ENCODE results near the gene C3orf18. TPM values are rescaled to one million over a fixed set of nuclear protein-coding genes. Genes with fewer than 3 reads are reported as not detected.
A peak's percentile ranks its signal among the peaks of the same experiment; 100 is the strongest.

C3orf18 gene
- total RNA-seq: 1 to 10 TPM; 2.1 to 2.8 TPM
- long read RNA-seq, partial matches to known transcripts: 0 of 2 reads
- long read RNA-seq, other reads (novel, unspliced or antisense): 0 of 2 reads

- ATAC-seq (peak; percentile 62), DNase-seq (peak; percentile 93 to 94)
- intact Hi-C loops (cut with DNase I, micrococcal nuclease): no loop called here
Observed at GRCh38 chr3:50567386-50568167, at the start of gene C3orf18. C3orf18 (minus strand) TSS chr3:50567747; CDS start chr3:50565699, 2,048 bp downstream.

DNA sequence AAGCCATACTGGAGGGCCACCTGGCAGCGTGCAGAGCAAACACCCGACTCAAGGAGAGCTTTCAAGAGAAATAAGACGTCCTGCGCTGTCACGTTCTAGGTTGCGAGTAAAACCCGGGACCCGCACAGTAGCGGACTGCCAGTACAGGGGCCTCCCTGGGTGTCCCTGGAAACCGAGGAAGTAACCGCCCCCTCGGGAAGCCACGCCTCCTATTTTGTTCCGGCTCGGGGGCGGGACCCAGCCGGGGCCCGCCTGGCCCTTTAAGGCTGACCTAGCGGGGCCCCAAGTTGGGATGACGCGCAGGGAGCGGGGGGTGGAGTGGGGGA is 49.2 kb upstream of the C3orf18 start:
- intact Hi-C loops (cut with DNase I, micrococcal nuclease): loop anchor here in 1 of 2 donors (5.0 kb wide), 1 partner anchor 771 kb away; the partner anchor contains the start of gene MANF
- ATAC-seq (peak; percentile 75), DNase-seq (peak; percentile 94 to 97)

- ATAC-seq: peak; percentile 49
- peak; percentile 87 to 90 for DNase-seq
- intact Hi-C loops (cut with DNase I, micrococcal nuclease): loop anchor here in 1 of 2 donors (5.0 kb wide), 1 partner anchor 771 kb away; the partner anchor contains the start of gene MANF
Observed at GRCh38 chr3:50616003-50616769, 48.6 kb upstream of the C3orf18 start.

GRCh38 chr3:50615190-50615589 is 47.6 kb upstream of the C3orf18 start:
- intact Hi-C loops (cut with DNase I, micrococcal nuclease): loop anchor here in 1 of 2 donors (2.0 to 5.0 kb wide), 2 partner anchors 42 to 772 kb away; partner anchors contain the start of gene MANF
- no peak for ATAC-seq
- DNase-seq: no peak

GRCh38 chr3:50612970-50613846 is 45.7 kb upstream of the C3orf18 start:
- intact Hi-C loops (cut with DNase I, micrococcal nuclease): loop anchor here in 1 of 2 donors (5.0 kb wide), 1 partner anchor 41 kb away; no protein-coding TSS in a partner anchor
- no peak for DNase-seq
- ATAC-seq: no peak

- intact Hi-C loops (cut with DNase I, micrococcal nuclease): loop anchor here in 1 of 2 donors (5.0 kb wide), 1 partner anchor 40 kb away; no protein-coding TSS in a partner anchor
- ATAC-seq (no peak), DNase-seq (no peak)
Observed at GRCh38 chr3:50612234-50612882, 44.8 kb upstream of the C3orf18 start.

DNA sequence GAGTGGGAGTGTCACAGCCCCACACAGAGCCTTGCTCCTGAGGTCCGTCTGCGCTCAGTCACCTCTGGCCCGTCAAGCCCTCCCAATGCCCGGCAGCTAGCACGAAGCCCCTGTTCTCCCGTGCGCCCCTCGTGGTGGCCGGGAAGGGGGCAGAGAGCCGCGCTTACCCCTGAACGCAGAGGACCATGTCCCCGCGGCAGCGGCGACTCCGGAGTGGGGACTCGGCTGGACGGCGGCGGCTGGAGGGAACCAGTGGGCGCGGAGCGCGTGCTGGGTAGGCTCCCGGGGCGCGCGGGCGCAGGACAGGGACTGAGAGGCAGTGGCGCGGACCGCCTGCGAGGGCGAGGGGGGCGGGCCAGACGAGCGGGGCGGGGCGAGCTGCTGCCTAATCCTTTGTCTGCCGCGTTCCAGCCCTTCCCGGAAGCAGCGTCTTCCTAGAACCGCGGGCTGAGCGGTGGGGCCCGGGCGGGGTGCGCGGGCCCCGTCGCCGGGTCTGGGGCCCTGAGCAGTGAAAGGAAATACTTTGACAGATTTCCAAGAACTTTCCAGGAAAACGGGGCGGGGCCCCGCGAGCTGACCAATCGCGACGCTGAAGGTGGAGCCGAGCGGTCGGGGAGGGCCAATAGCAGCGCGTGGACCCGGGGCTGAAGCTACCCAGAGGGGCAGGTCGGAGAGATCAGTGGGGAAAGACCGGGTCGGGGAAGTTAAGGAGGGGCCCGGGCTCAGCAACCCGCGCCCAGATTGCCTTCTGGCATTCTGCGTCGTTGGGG is 44.1 kb upstream of the C3orf18 start, which contains the start of gene CISH:
Gene CISH (minus strand): TSS at position 311 of the 770 bp plus-strand sequence. CDS start 124 bp downstream, at position 187.
- ATAC-seq (peak; percentile 75), DNase-seq (peak; percentile 98)
- intact Hi-C loops (cut with DNase I, micrococcal nuclease): loop anchor here in 1 of 2 donors (5.0 kb wide), 1 partner anchor 39 kb away; no protein-coding TSS in a partner anchor

DNA sequence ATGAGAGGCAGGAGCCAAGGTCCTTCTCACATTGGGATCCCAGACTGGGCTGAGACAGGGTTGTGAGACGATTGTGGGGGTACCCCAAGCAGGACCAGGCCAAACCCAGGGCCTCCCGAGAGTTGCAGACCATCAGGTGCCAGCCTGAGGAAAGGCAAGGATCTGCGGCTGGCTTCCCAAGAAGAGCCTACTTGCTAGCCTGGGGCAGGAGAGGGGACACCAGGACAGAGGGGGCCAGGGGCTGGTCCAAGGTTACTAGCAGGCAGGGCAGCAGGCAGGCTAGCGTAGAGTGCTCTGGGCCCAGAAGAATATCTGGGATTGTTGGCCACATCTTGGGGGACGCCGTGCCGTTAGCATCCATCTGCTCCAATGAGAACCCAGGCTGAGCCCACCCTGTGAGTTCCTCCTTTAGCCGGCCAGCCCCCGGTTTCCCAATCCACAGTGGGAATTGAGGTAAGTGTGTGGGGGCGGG is 43.5 kb upstream of the C3orf18 start:
- ATAC-seq (no peak), DNase-seq (no peak)
- intact Hi-C loops (cut with DNase I, micrococcal nuclease): loop anchor here in 1 of 2 donors (5.0 kb wide), 1 partner anchor 39 kb away; no protein-coding TSS in a partner anchor

GRCh38 chr3:50610181-50610971 is 42.8 kb upstream of the C3orf18 start:
- ATAC-seq (peak; percentile 55), DNase-seq (peak; percentile 86 to 91)
- intact Hi-C loops (cut with DNase I, micrococcal nuclease): loop anchor here in 1 of 2 donors (5.0 kb wide), 1 partner anchor 38 kb away; no protein-coding TSS in a partner anchor

- DNase-seq: no peak
- no peak for ATAC-seq
- intact Hi-C loops (cut with DNase I, micrococcal nuclease): loop anchor here in 1 of 2 donors (5.0 kb wide), 1 partner anchor 37 kb away; no protein-coding TSS in a partner anchor
Observed at GRCh38 chr3:50609763-50610085, 42.2 kb upstream of the C3orf18 start.

DNA sequence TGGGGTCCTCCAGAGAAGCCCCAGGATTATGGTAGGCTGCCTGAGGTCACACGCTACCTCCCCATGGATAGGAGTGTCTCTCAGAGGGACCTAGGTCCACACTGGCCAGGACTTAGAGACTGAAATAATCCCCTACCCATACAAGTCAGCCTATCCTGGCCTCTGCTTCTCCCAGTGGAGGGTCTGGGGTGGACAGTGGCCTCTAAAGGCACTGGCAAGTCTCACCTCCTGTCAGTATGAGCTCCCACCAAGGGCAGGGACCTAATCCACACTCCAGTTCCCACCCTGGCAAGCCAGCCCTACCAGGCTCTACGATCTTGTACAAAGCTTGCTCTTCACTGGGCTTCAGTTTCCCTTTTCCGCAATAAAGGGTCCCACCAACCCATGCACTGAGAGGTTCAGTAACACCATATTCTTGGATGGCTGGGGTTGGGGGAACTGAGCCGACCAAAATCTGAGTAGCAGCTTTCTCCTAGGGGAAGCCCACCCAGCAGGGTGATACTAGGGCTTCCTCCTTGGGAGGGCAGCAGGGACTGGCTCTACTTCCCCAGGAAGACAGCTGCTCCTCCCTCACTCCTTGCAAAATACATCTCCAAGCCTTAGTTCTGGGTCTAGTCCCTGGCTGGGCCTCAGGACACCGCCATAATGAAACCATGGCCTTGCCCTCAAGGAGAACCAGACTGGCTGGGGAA is 41.7 kb upstream of the C3orf18 start:
- DNase-seq (no peak), ATAC-seq (no peak)
- intact Hi-C loops (cut with DNase I, micrococcal nuclease): no loop called here

DNA sequence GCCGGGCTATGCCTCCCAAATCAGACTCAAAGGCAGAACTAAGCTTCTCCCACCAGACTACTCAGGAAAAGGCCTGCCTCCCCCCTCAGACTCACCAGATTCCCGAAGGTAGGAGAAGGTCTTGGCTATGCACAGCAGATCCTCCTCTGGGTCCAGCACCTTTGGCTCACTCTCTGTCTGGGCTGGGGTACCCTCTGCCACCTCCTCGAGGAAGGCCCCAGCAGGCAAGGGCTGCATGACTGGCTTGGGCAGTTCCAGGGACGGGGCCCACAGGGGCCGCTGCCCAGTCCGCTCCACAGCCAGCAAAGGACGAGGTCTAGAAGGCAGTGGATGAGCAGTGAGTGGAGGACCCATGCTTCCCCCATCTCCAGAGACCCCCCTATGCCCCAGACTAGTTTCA is 40.7 kb upstream of the C3orf18 start:
- ATAC-seq: no peak
- intact Hi-C loops (cut with DNase I, micrococcal nuclease): no loop called here
- no peak for DNase-seq

DNA sequence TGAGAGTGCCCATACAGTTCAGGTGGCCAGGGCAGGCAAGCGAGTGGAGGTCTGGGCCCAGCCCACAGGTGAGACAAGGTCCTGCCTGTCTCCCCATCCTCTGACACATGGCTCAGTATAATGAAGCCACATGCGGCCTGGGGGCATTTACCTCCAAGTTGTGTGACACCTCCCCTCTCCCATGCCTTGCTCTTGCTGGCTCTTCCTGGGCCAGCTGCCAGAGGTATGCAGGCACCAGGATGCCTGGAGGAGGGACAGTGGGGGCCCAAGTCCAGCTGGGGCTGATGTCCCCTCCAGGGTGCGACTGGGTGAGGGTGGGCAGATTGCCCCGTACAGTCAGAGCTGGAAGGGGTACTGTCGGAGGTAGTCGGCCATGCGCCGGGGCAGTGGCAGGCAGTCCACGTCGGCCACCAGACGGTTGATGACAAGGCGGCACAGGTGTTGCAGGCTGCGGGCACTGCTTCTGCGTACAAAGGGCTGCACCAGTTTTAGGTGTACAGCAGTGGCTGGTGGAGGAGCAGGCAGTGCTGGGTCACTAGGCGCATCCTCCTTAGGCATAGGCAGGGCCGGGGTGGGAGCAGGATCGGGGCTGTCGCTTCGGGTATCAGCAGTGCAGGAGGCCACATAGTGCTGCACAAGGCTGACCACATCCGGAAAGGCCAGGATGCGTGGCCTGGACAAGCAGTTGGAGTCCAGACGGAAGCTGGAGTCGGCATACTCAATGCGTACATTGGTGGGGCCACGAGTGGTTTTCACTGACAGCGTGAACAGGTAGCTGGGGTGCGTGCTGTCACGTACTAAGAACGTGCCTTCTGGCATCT is 39.9 kb upstream of the C3orf18 start:
- intact Hi-C loops (cut with DNase I, micrococcal nuclease): no loop called here

GRCh38 chr3:50606596-50606995 is 39.0 kb upstream of the C3orf18 start:
- intact Hi-C loops (cut with DNase I, micrococcal nuclease): no loop called here
- DNase-seq (no peak), ATAC-seq (no peak)

More for the DNA sequence above, 39.9 kb upstream of the C3orf18 start:
- ATAC-seq: no peak
- no peak for DNase-seq

- no peak for ATAC-seq
- DNase-seq: no peak
- intact Hi-C loops (cut with DNase I, micrococcal nuclease): no loop called here
Observed at GRCh38 chr3:50605901-50606326, 38.4 kb upstream of the C3orf18 start.

Data from left colon (tissue), 2 donors.